OCI-LY7 (cell line): ENCODE measurements around the gene FAF2.

Experiments used
- EZH2phosphoT487 ChIP-seq: fragments of 200-600 bp; sonication (generic); IDR thresholded peaks from 2 replicates; pipeline ENCODE4 v1.6.1; 2018; ENCODE audit warnings: low read depth, borderline replicate concordance, mild to moderate bottlenecking, mixed run types, antibody characterized with exemption, low read length, moderate library complexity, mixed read lengths
- TF ChIP-seq, protein P1 (sequence below): fragments of 200-600 bp; sonication (generic); conservative IDR thresholded peaks from 2 replicates; pipeline ENCODE4 v1.5.1; 2014; ENCODE audit warnings: mild to moderate bottlenecking, antibody characterized with exemption, low read length, moderate library complexity, mixed read lengths

DNA sequence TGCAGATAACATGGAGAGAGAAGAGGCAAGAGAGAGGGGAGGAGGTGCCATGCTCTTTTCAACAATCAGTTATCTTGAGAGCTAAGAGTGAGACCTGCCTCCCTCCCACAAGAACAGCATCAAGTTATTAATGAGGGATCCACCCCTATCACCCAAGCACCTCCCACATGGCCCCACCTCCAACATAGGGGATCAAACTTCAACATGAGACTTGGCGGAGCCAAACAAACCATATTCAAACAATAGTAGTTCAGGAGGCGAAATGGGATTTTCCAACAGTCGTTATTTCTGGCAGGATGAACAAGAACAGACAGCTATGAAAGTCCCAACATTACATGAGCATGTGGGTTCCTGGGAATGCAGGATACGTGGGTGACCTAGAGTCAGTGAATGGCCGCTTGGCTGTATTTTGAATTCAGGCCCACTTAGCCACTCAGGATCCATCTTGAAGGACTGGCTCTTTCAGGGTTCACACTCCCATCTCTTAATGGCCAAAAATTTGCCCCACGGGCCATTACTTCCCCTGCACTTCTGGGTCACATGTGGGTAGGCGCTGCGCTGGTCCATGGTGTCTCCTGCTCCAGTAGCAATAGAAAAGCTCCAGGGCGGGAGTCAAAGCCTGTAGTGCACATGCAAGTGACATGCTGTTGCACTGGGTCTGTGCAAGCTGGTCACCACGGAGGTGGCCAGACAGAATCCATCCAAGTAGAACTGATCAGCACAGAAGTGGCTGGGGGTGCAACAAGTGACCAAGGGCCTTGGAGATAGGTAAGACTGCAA lies 7.1 kb upstream of the FAF2 start:
- TF ChIP-seq, protein P1, sequence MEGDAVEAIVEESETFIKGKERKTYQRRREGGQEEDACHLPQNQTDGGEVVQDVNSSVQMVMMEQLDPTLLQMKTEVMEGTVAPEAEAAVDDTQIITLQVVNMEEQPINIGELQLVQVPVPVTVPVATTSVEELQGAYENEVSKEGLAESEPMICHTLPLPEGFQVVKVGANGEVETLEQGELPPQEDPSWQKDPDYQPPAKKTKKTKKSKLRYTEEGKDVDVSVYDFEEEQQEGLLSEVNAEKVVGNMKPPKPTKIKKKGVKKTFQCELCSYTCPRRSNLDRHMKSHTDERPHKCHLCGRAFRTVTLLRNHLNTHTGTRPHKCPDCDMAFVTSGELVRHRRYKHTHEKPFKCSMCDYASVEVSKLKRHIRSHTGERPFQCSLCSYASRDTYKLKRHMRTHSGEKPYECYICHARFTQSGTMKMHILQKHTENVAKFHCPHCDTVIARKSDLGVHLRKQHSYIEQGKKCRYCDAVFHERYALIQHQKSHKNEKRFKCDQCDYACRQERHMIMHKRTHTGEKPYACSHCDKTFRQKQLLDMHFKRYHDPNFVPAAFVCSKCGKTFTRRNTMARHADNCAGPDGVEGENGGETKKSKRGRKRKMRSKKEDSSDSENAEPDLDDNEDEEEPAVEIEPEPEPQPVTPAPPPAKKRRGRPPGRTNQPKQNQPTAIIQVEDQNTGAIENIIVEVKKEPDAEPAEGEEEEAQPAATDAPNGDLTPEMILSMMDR, result no peak
- TF ChIP-seq EZH2phosphoT487, result no peak
